Urothelium cell line (cell line): Measurements from ENCODE around the gene IL1RL1.

ENCODE experiments used
- DNase-seq: peaks from one replicate; pipeline ENCODE4 v3.0.0; 2011; ENCODE audit warnings: low spot score, mixed read lengths
- FAIRE-seq: peaks from 2 replicates; lab custom pipeline; 2011; peaks lifted over from hg19 to GRCh38; lab: Jason Lieb, UNC

Gene IL1RL1

GRCh38 chr2:102334486-102334885 is 23.1 kb downstream of the IL1RL1 start:
- DNase-seq: no peak
- no peak for FAIRE-seq

GRCh38 chr2:102335871-102336366 is 24.6 kb downstream of the IL1RL1 start:
- FAIRE-seq (no peak), DNase-seq (no peak)

- DNase-seq: no peak
- no peak for FAIRE-seq
Observed at GRCh38 chr2:102336502-102336945, 25.2 kb downstream of the IL1RL1 start.

- DNase-seq: no peak
- FAIRE-seq: no peak
Observed at GRCh38 chr2:102337012-102337411, 25.6 kb downstream of the IL1RL1 start.

DNA sequence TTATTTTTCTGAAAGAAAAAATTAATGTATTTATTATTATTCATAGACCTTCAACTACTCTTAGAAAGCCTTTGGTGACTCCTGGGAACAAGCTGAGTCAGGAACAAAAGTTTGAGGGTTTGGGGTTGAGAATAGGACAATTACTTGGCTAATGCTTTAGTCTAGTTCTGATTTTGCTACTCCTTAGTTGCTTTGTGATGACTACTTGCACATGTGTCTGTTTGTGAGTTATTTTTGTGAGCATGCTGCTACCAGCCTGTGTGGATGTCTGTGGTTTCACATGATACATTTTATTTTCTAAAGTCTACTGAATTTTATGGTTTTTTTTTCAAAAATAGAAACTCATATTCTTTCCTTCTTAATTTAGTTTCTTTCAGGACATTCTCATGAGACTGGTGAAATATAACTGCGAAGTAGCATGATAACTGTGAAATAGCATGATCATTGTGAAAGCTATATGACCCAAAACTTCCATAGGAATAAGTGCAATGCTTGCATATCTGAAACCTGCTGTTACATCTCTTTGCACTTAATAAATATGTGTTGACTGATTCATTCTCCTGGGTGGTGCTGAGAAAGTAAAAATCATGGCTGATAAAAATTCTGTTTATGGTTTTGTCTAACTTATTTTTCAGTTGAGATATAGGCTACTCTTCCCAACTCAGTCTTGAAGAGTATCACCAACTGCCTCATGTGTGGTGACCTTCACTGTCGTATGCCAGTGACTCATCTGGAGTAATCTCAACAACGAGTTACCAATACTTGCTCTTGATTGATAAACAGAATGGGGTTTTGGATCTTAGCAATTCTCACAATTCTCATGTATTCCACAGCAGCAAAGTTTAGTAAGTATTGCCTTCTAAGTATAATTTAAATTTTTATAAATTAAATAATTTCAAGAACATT is 26.4 kb downstream of the IL1RL1 start:
- no peak for DNase-seq
- no peak for FAIRE-seq

GRCh38 chr2:102340778-102341177 is 29.4 kb downstream of the IL1RL1 start:
- DNase-seq: no peak
- no peak for FAIRE-seq

DNA sequence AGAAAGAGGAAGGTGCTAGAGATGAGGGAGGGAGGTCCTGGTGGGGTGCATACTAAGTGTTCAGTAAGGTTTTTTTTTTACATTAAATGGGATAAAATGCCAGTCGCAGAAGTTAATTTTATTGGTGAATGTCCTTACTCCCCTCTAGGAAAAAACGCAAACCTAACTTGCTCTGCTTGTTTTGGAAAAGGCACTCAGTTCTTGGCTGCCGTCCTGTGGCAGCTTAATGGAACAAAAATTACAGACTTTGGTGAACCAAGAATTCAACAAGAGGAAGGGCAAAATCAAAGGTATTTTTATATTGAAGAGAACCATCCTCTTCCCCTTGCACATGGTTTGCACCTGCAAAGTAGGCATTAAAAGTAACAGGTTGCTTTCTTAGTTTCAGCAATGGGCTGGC is 31.5 kb downstream of the IL1RL1 start:
- no peak for DNase-seq
- no peak for FAIRE-seq

- no peak for DNase-seq
- FAIRE-seq: no peak
Observed at GRCh38 chr2:102344397-102344796, 33.0 kb downstream of the IL1RL1 start.

- DNase-seq: no peak
- no peak for FAIRE-seq
Observed at GRCh38 chr2:102345329-102345920, 34.1 kb downstream of the IL1RL1 start.

DNA sequence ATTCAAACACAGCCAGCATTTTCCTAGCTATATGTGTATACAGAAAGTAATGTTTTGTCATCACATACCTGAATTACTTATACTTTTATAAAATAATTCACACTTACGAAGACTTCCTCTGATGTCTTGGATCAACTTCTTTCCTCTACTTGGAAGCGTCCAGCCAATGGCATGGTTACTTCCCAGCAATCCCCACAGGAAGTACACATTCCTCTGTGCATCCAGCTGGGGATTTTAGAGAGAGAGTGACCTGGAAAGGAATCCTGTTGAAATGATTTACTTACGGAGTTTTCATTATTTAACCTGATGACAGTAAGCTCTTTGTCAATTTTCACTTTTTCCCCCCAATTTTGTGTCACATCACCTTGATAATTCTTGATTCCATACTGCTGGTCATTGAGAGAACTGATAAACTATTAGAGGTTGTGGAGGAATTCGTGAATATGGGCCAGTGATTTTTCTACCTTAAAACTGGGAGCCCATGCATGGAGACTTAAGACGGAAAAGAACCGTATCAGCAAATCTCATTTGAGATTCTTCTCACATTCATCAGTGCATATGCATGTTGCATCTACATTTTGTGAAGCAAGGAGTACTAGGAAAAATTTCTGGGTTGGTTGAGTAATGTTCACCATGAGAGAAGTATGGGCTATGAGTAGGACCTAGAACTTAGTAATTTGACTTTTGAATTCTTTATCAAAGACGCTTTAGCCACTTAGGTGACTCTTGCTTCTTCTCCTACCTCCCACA is 35.2 kb downstream of the IL1RL1 start:
- no peak for FAIRE-seq
- no peak for DNase-seq

DNA sequence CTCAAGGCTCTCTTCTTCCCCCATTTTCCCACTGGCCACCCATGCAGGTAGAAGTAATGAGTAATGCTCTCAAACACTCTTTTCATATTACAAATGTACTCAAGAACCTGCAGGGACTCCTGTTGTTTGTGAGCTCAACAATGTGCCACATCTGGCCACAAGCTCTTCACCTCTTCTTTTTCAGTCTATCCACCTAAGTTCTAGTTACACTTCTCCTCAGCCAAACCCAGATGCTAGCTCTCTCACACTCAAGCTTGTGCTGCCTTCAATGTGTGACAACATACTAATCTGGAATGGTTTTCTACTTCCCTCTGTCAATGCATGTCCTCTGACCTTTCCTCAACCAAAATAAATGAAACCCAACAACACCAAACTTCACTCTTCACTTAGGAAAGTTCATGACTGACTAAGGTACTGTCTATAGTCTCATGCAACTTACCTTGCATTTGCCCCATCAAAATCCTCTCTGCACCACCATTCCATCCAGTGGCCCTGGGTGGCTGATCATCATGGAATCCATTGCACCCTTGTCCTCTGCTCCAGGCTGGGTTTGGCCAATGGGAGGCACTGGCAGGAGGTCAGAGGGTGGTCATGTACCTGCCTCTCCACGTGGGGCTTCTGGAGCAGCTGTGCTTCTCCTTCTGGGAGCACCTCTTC is 38.9 kb downstream of the IL1RL1 start:
- no peak for DNase-seq
- peak; percentile 50 for FAIRE-seq

GRCh38 chr2:102355526-102356380 is 44.4 kb downstream of the IL1RL1 start, which contains the start of gene IL18R1:
TSS of gene IL18R1 (plus strand) at chr2:102355796. CDS start at chr2:102362661, 6,865 bp downstream.
- peak; percentile 92 for DNase-seq
- peak; percentile 35 for FAIRE-seq

- no peak for FAIRE-seq
- DNase-seq: no peak
Observed at GRCh38 chr2:102356381-102356712, 45.0 kb downstream of the IL1RL1 start.

DNA sequence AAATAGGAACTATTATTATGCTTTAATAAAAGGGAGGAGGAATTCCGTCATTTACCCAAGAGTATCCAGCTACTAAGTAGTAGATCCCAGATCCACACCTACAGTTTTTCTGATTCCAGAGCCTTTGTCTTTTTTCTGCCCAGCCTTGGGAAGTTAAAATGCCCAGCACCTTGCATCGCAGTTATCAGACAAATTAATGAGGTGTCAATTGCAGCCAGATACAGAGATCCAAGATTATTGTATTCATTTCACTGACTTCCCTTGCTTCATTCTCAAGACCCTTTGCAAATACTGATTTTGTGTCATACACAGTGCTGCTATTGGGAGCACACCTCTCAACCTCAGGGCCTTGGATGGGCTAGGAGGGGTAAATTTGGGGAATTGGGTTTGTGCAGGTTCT is 45.4 kb downstream of the IL1RL1 start:
- DNase-seq (no peak), FAIRE-seq (no peak)

DNA sequence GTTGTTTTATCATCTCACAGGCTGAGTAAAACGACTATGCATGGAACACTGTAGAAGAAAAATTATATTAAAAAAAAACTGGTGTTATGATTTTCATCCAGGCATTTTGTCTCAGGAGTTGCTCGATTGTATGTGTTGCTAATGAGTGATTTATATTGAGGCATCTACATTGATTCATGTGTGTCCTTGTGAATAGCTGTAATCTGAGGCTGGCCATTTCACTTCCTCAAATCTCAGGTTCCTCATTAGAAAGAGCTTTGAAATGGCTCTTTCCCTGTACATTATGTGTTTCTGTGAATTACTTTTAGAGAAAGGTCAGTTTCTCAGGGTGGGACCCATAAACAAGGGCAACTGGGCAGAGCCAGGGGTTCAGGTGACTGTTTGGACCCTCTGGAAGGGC is 46.6 kb downstream of the IL1RL1 start:
- no peak for DNase-seq

DNA sequence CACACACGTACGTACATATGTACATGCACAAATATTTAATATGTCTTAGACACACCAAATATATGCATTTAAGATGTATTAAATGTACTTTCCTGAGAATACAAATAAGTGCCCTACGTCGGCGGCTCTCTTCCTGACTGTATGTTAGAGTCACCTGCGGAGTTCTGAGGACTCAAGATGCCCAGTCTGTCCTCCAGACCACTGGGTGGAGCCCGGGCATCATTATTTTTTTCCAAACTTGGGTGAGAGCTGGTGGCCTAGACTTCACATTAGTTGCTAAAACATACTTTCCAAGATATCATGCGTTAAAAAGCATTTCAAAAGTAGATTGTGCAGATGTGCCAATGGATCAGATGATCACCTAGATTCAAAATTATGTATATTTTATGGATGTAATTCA is 47.1 kb downstream of the IL1RL1 start:
- FAIRE-seq (no peak), DNase-seq (no peak)

More for the DNA sequence above, 46.6 kb downstream of the IL1RL1 start:
- FAIRE-seq: no peak

DNA sequence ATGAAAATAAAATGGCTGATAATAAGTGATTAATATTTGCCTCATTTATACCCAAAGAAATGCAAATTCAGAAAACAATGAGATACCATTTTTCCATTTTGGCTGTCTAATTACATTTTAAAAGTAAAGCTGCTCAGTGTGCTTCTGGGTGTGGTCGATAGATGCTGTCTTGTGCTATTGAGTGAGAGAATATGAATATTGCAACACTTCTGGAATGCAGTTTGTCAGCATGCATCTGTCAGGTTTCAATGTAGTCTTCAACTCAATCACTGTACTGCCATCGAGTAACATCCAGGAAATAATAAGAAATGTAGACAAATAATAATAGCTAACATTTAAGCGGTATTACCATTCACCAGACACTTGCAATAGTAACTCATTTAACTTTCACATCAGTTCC is 48.2 kb downstream of the IL1RL1 start:
- no peak for FAIRE-seq
- no peak for DNase-seq

DNA sequence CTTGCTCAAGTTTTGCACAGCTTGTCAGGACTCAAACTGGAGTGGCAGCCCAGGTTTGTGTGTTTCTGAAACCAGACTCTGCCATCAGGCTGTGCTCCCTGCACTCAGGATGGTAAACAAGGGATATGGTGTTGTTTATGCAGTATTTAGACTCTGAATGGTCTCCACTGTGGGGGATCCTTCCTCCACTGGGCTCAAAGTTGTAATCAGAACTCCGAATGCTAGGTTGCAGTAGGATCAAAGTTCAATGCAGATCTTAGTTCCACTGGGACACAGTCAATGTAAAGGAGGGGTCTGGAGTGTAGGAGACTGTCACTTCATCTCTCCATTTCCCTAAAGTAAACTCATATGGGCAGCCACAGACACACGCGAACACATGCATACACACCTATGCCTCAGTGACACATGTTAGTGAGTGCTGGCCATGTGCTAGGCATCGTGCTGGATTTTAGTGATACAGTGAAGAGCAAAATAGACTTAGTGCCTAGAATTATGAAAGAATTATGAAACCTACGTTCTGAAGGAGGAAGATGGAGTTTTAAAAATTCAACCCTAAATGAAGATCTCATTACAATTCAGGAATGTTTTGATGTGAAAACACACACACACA is 50.4 kb downstream of the IL1RL1 start:
- FAIRE-seq: no peak
- DNase-seq: no peak

DNA sequence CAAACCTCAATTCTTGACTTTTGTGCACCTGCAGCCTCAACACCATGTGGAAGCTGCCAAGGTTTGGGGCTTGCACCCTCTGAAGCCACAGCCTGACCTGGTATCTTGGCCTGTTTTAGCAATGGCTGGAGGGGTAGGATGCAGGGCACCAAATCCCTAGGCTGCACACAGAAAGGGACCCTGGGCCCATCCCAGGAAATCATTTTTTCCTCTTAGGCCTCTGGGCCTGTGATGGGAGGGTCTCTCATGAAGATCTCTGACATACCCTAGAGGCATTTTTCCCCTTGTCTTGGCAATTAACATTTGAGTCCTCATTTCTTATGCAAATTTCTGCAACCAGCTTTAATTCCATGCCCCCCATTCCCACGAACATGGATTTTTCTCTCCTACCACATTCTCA is 54.4 kb downstream of the IL1RL1 start:
- DNase-seq: no peak
- FAIRE-seq: no peak
